CD4-positive, alpha-beta T cell treated with Interleukin-4 for 1 hour (primary cell): ENCODE results near the gene C9orf152.
"Not testable (repeated sequence)": the region's sequence is repeated elsewhere in the genome, so short reads cannot be mapped to it uniquely, and the experiment has no call there.

Experiments
- DNase-seq, 2 donors: peaks; one replicate each; pipeline ENCODE4 v3.0.0-alpha.2; 2020 to 2022

Gene C9orf152

DNA sequence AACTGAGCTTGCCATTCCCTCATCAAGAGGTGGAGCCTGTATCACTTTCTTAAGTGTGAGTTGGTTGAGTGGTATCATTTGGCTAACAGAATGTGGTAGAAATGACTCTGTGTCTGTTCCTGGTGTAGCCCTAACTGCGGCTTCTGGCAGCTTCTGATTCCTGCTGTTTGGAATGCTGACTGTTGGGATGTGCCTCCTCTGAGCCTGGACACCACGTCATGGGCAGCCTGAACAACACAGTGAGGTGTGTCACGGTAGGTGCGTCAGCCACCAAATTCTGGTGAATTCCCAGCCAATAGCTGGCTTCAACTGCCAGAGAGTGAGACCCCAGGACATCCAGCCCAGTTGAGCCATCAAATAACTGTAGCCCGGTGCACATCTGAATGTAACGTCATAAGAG is 6.1 kb upstream of the C9orf152 start:
- DNase-seq: no peak

DNA sequence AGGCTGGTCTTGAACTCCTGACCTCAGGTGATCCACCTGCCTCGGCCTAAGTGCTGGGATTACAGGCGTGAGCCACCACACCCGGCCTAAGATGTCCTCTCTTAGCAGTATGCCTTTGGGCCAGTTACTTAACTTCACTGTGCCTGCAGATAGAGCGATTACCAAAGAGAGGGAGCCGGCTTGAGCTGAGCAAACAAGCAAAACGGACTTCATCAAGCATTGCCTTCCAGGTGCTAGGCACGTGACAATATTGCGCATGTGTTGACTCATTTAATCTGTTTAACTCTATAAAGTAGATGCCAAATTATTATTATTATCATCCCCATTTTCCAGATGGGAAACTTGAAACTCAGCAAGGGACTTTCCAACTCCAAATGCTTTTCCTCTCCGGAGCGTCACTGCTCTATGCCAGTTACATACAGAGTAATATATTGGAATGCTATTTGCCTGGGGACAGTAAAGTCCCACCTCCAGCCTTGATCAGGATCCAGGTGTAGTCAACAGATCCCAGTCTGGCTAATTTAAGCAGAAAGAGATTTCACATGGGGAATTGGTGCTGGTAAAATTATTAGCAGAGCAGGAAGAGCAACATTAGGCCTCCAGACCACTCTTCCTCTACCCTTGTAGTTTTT is 5.6 kb upstream of the C9orf152 start:
- no peak for DNase-seq

DNA sequence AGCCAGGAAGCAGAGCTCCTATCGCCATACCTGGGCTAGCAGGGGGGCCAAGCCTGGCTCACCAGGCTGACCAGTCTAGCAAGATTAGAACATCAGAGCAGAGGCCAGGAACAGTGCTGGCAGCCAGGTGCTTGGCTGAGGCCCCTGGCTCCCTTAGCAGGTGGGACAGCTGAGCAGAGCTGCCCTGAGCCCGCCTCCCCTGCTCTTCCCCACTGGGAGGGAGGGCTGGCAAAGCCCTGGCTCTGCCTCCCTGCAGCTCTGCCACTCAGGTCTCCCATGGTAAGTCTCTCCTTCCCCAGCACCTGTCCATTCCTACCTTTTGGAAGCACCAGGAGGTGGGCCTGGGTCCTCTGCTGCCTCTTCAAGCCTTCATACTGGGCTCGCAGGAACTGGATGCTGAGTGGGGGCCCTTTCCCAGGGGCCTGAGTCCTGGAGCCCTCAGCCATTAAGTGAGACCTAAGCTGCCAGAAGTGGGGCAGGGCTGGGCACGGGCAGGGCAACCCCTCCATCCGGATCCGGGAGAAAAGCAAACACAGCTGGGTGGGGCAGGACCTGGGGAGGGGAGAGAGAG is 803 bp downstream of the C9orf152 start:
- no peak for DNase-seq

DNA sequence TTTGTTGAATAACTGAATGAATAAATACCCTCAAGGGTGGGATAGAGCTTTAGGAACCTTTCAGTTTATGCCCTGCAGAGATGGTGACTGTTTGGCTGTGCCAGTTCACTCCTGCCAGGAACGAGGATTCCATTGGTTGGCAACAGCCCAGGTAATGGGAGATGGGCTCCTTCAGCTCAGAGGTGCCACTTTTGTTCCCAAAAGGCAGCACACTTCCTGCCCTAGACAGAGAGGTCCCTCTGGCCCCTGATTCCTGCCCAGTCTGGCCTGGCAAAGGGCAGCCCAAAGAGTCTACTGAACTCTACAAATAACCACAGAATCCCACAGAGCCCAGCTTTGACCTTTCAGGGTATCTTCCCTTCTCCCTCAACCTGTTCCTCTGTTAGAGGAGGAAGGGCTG is 1.6 kb downstream of the C9orf152 start:
- no peak for DNase-seq

DNA sequence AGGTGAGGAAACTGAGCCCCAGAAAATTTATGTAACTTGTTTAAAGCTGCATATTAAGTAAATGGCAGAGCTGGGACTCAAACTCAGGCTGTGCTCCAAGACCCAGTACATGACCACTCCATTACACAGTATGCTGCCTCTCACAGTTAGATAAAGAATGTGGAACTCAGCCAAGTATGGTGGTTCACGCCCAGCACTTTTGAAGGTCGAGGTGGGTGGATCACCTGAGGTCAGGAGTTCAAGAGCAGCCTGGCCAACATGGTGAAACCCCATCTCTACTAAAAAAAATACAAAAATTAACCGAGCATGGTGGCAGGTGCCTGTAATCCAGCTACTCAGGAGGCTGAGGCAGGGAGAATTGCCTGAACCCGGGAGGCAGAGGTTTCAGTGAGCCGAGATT is 2.3 kb downstream of the C9orf152 start:
- not testable (repeated sequence) for DNase-seq

DNA sequence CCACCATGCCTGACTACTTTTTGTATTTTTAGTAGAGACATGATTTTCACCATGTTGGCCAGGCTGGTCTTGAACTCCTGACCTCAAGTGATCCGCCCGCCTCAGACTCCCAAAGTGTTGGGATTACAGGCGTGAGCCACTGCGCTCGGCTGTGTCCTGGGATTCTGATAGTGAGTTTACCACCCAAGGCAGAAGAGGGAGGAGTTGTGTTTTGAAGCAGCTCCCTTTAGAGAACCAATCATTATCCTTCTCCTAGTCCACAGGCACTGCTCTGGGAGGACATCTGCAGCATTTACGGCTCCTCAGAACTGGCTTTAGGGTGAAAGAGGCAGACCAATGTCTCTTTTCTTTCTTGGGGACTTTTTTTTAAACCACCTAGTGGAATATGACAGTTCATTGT is 5.7 kb downstream of the C9orf152 start:
- DNase-seq: no peak

DNA sequence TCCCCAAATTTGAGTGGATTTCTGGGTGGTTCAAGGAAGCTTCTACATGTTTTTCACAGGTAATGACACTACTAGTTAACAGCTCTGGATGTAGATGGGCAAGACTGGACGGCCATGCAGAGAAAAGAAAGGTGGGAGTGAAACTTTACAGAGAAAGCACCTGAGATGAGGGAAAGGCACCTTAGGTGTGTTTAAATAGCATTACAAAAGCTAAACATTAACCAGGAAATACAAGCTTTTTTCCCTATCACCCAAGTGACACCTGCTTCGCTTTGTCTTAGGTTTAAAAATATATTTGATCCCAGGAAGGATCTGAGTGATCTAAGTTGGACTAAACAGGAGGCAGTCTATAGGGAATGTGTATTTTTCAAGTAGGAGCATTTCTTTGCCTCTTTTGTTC is 8.3 kb downstream of the C9orf152 start:
- no peak for DNase-seq

DNA sequence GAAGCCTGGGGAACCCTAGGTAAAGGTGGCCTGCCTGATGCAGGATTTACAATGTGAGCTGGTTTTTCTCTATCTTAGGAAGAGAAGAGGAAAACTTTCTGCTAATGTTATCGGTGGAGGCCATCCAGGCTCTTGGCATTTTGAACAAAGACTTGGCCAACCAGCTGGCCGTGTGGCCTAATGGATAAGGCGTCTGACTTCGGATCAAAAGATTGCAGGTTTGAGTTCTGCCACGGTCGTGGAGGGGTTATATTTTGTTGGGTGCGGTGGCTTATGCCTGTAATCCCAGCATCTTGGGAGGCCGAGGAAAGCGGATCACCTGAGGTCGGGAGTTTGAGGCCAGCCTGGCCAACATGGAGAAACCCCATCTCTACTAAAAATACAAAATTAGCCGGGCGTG is 9.6 kb downstream of the C9orf152 start:
- no peak for DNase-seq

DNA sequence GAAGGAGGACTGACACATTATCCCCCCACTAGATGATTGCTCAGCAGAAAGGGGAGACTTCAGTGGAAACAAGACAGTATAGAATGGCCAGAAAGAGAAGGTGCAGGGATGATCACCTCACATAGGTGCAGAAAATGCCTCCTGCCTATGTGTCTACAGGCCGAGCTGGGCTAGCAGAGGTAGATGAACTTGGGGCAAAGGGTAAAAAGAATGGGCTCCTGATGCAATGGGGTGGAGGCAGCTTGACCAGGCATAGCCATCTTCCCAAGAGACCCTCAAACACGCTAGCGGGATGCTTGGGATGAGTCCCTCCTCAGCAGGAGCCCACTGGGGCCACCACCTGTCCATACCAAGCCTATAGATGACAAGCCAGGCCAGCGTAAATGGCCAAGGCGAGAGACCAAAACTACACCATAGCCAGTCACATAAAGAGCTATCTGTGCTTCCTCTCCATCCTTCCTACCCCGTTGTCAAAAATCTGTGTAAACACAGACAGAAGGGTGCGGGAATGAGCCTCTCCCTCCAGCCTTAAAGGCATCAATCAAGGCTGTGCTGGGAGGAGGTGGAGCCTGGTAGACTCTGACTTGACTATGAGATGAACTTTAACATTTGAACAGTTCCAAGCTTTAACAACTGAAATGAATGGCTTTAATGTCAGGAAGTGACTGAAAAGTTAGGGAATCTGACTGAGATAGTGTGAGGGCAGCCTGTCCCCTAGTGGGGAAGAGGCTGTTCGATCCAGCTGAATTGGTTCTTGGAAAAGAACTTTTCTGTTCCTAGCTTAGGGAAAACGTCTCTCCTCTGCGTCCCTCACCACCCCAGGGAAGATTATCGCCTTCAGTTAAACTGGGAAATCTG is 10.4 kb downstream of the C9orf152 start:
- no peak for DNase-seq

DNA sequence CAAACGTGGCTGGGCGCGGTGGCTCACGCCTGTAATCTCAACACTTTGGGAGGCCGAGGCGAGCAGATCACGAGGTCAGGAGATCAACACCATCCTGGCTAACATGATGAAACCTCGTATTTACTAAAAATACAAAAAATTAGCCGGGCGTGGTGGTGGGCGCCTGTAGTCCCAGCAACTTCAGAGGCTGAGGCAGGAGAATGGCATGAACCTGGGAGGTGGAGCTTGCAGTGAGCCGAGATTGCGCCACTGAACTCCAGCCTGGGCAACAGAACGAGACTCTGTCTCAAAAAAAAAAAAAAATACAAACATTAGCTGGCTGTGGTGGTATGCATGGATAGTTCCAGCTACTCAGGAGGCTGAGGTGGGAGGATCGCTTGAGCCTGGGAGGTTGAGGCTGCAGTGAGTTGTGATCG is 11.9 kb downstream of the C9orf152 start:
- not testable (repeated sequence) for DNase-seq

DNA sequence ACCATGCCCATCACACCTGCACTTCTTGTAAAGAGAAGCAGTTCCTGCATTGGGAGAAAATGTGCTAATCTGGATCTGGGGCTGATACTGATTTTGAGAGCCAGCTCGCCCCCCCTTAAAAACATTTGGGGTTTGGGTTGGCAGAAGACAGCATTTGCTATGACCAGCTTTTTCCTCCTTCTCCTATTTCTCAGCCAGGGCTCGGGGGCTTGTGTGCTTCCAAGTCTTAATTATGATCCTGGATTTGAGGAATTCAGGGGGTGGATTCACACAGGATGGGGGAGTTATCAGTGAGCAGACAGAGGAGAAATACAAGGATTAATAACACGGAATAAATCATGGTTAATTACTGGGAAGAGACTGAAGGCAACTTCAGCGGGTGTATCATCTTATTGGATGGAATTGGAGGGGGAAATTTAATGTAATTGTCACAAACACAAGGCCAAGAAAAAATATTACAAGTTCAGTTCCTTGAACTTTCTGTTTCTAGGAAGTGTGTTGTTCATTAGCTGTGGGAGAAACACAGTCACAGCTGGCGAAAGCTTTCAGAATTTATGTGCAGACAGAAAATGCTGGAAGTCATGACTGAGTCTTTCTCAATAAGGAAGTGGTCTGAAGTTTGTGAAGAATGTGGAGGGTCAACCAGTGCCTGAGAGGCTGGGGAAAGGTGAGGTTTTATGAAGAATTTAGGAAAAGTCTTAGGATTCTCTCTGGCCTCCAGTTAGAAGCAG is 15.3 kb downstream of the C9orf152 start:
- DNase-seq: no peak

DNA sequence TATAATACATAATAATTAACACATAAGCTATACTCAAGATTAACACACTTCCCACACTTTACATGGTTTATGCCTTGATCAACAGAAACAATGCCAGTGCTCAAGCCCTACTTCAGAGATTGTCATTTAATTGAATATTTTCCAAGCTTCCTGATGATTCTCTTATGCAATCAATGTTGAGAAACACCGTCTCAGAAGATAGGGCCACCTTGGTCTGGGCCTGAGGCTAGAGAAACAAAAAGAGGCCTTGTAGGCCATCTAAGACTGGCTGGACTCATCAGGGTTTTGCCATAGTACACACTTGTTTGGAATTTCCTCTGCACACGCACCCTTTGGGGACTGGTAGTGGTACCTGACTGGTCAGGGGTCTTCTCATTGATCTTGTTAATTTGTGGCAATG is 16.3 kb downstream of the C9orf152 start:
- DNase-seq: no peak

DNA sequence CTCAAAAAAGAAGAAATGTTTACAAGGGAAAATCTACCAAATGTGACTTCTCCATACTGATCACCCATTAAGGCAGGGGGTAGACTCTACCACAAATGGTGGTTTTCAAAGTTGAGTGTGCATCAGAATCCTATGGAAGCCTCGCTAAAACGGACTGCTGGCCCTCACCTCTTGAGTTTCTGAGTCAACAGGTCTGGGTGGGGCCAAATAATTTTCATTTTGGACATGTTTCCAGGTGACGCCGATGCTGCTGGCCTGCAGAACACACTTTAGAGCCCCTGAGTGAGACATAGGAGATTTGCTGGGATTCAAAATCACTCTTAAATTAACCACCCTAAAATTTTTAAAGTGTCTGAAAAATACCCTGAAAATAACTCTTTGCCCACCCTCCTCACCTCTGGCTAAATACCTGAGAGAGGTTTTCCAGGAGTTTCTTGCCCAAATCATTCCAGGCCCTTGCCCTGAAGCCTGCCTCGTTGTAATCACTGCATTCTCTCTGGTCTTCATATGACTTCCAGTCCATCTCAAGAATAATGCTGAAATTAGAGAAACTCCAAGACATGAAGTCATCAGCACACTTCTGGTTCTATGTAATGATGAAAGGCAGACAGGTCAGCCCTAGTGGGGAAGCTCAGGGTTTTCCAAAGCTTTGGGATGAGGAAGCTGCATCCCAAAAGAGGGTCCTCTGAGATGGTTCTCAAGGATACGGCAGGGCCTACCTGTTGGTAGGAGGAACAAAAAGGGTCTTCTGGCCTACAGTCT is 18.2 kb downstream of the C9orf152 start:
- DNase-seq: no peak

DNA sequence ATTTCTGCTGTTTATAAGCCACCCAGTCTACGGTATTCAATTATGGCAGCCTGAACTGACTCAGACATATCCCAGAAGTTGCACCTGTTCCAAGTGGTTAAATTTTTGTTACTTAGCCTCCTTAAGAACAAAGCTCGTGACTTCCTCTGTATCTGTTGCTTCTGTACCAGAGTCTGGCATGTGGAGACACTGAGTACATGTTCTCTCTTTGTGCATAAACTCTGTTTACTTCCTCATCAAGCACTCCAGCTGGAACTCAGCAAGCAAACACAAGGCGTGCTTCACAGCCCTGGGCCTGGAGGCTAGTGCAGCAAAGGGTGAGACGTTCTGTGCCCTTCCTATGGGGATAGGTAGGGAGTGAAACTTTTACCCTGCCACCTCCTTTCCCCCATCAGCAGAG is 19.0 kb downstream of the C9orf152 start:
- no peak for DNase-seq

DNA sequence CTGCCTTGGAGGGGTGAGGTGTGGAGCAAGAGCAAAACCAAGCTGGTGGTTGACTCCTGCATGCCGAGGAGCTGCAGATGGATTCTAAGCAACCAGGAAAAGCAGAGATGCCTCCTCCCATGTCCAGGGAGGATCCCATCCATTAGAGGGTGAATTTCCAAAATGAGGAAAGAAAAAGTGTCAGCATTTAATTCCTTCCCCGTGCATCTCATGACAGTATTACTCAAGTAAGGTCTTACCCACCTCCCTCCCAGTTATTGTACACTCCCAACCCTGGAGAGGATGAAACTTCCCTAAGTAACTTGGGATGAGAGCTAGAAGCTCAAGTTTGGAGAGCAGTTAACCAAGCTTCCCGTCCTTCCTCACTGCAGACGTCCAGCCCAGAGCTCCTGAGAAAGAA is 19.9 kb downstream of the C9orf152 start:
- no peak for DNase-seq

DNA sequence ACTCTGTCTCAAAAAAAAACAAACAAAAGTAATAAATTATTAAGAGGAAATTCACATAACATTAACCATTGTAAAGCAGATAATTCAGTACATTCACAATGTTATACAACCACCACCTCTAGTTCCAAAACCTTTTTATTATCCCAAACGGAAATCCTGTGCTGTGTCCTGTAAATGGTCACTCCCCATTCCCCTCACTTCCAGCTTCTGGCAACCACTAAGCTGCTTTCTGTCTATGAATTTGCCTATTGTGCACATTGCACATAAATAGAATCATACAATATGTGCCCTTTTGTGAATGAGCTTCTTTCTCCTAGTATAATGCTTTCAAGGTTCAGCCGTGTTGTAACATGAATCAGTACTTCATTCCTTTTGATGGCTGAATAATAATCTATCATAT is 20.8 kb downstream of the C9orf152 start:
- no peak for DNase-seq

DNA sequence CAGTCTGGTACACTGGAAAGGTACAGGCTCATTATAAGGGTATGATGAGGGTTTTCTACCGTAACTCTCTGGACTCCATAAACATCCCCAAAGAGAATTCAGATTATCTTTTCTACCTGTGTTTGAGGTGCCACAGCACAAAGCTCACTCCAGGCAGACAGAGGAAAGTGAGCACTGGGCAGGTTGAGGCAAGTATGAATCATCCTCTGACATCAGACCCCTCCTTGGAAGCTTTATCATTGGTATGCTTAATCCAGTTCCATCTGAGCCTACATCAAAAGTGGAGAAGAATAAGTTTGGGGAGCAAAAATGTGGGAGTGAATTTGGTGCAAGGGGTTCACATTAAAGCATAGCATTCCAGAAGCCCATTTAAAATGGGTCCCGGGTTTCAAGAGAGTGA is 21.7 kb downstream of the C9orf152 start:
- DNase-seq: no peak

DNA sequence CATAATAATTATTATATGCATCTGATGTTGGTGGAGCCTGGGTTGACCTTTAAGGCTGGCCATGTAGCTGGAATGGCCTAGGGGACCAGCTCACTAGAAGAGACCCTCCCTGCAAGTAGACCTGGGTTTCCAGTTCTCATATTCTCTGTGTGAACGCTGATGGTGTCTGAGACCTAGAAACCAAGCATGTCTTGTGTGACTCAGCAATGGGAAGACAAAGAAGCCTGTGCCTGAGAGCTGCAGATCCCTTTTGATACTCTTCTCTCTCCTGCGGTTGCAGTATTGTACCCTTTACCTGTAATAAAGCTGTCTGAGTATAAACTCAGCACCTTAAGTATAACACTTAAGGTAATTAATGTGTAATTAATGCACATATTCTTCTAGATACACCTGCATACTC is 22.2 kb downstream of the C9orf152 start:
- no peak for DNase-seq

DNA sequence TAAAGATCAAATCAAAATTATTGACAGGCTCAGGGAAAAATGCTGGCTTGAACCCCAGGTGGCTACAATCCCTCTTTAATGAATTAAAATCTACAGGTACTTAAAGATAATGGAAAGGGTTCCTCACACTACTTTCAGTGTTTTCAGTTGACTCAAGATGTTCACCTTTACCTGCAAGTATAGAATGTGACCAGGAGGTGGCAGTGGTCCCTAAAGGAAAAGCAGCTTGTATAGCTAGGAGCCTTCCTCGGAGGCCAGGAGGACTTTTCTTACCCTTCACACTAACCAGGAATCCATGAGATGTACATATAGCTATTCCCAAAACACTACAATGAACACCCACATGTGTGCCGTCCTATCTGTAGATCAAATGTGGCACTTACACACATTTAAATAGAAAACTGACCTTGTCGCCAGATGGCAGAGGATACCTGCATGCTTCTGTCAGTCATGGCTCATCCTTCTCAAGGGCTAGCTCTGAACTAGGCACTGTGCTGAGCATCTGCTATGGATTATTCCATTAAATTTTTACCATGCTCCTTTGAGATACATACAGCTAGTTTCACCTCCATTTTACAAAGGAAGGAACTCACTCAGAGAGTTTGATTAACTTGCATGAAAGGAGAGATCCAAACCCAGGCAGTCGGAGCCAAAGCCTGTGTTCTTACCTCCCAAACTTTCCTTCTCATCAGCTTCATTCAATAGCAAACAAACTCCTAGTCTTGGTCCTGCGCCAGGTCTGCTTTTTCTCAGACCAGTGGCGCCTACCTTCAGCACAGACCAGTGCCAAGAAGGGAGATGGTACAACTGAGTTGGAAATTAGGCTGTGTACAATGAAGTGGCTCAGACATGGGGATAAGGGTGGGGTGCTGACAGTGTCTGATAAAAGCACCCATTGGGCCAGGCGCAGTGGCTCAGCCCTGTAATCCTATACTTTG is 24.5 kb downstream of the C9orf152 start:
- DNase-seq: peak; percentile 49

DNA sequence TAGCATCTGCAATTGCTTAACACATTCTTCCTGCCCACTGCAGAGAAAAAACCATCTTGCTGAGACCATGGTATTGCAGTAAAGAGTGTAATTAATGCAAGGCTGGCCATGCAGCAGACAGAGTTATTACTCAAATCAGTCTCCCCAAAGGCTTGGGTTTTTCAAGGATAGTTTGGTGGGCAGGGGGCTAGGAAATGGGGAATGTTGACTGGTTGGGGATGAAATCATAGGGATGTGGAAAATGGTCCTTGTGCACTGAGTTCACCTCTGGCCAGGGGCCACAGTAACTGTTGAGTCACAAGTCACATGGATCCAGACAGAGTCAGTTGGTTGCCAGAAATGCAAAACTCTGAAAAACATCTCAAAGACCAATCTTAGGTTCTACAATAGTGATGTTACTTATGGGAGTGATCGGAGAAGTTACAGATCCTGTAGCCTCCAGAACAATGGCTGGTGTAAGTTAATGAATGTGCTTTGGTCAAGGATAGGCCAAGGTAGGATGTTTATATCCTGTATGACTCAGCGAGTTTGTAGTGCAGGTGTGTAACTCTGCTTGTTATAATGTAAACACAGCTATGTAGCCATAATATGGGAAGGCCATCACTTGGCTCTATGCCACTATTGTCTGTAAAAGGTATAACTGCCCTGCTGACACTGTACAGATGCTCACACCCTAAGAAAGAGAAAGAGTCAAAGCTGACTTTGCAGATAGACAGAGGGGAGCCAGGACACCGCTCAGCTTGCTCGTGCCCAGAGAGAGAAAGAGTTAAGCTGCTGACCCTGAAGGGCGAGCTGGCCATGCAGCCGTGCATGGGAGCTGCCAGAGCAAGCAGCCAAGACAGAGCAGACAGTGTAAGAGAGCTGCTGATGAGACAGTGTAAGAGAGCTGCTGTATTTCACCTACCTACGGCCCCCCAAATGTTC is 27.2 kb downstream of the C9orf152 start:
- no peak for DNase-seq
